Thyroid gland (tissue), 4 donors: ENCODE results near the gene IRS2.

Source experiments
- CTCF ChIP-seq, 6 experiments: fragments of 200-600 bp in 3 of 6; fragments of 450-650 bp in 3 of 6; sonication (generic) in 3 of 6; IDR thresholded peaks; one replicate each; pipeline ENCODE4 v1.5.1; 2016 to 2019; ENCODE audit warnings: antibody characterized with exemption in 6 of 6, mild to moderate bottlenecking in 2 of 6, inconsistent platforms in 1 of 6, moderate library complexity in 1 of 6
- POLR2A ChIP-seq, 2 donors: fragments of 450-650 bp; IDR thresholded peaks; one replicate each; pipeline ENCODE4 v1.6.1; 2017; ENCODE audit warnings: antibody characterized with exemption in 2 of 2, mild to moderate bottlenecking in 2 of 2, moderate library complexity in 1 of 2

DNA sequence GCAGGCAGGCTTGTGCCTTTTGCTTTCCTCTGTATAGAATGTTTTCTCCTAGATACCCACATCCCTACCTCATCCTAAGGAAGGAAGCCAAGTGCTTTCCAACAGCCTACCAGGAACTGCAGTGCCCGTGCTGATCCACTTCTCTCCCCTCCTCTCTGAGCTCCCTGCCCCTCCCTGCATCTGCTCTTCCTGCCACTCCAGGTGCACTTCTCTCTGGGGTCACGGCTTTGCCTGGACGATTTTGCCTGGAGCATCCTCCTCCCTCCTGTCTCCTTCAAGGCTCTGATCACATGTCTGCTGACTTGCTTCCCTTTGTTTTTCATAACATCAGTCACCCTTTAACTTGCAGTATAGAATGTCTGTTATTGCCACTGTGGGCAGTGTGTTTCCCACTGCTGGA lies 34.7 kb upstream of the IRS2 start:
- TF ChIP-seq CTCF (IDR thresholded peaks at IDR 0.05) (no peak), POLR2A (IDR thresholded peaks at IDR 0.05) (no peak)
